ENCODE data around the gene RETREG3.

DNA sequence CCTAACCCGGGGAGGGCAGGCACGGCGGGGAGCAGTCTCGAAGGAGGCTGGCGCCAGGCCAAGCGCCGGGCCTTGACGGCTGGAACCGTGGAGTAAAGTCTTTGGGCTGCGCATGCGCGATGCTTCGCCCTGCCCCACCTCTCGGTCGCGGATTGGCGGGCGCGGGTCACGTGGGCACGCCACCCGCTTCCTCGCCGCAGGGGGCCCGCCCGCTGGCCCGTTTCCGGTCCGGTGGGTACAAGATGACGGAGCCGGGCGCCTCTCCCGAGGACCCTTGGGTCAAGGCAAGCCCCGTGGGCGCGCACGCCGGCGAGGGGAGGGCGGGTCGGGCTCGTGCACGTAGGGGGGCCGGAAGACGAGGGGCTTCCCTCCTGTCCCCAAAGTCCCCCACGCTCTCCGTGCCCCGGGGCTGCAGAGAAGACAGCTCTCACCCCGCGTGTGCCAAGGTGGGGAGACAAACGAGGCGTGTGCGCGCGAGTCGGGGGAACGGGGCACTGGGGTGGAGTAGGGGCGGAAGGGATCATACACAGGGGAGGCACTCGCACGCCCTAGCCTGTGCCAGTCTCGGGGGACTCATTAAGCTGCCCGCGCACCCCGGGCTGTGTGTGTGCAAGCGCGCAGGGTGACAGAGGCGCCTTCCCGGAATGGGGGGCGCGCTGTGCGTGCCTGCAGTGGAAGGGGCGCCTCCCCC is 42.1 kb downstream of the RETREG3 start, which contains the start of gene MLX:
- TF ChIP-seq, protein P1, sequence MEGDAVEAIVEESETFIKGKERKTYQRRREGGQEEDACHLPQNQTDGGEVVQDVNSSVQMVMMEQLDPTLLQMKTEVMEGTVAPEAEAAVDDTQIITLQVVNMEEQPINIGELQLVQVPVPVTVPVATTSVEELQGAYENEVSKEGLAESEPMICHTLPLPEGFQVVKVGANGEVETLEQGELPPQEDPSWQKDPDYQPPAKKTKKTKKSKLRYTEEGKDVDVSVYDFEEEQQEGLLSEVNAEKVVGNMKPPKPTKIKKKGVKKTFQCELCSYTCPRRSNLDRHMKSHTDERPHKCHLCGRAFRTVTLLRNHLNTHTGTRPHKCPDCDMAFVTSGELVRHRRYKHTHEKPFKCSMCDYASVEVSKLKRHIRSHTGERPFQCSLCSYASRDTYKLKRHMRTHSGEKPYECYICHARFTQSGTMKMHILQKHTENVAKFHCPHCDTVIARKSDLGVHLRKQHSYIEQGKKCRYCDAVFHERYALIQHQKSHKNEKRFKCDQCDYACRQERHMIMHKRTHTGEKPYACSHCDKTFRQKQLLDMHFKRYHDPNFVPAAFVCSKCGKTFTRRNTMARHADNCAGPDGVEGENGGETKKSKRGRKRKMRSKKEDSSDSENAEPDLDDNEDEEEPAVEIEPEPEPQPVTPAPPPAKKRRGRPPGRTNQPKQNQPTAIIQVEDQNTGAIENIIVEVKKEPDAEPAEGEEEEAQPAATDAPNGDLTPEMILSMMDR (conservative IDR thresholded peaks at IDR 0.05), result no peak
- TF ChIP-seq ZFX (IDR thresholded peaks at IDR 0.05), result no peak; the same call in none of the 2 replicates

Data from C4-2B (cell line).